H1 (cell line): ENCODE measurements around the gene TSHZ2. TPM values are rescaled to one million over a fixed set of nuclear protein-coding genes. Genes with fewer than 3 reads are reported as not detected.

Source experiments
- CTCF ChIA-PET: fragments of 300-600 bp; sonication (Branson Sonifier 250); formaldehyde crosslinking; loops from one replicate; lab custom pipeline; 2021; ENCODE audit not compliant: partially characterized antibody; lab: Charles Lee
- POLR2A ChIA-PET: fragments of 300-600 bp; sonication (Branson Sonifier 250); formaldehyde crosslinking; loops from one replicate; lab custom pipeline; 2021; ENCODE audit warnings: inconsistent platforms; ENCODE audit not compliant: partially characterized antibody; lab: Charles Lee
- DNase-seq, 2 experiments: peaks; one replicate each; pipeline versions ENCODE4 v3.0.0 to v3.0.0-alpha.2; 2010 to 2022; ENCODE audit warnings: low spot score in 2 of 2, low read depth in 1 of 2, mixed read lengths in 1 of 2
- FAIRE-seq: peaks from 2 replicates; lab custom pipeline; 2011; peaks lifted over from hg19 to GRCh38; lab: Jason Lieb, UNC
- H2AFZ ChIP-seq: 2 replicates; pipeline ENCODE4 v1.8.1; 2012; ENCODE audit warnings: low read length, inconsistent platforms
- H2AK5ac ChIP-seq: 2 replicates; pipeline ENCODE4 v1.6.1; 2013; ENCODE audit warnings: low read depth, low read length
- H2BK120ac ChIP-seq: replicated peaks from 2 replicates; pipeline ENCODE3; 2013; ENCODE audit warnings: low read depth, low read length, inconsistent platforms
- H2BK12ac ChIP-seq: 2 replicates; pipeline ENCODE4 v1.6.1; 2013; ENCODE audit warnings: low read depth, low read length
- H2BK15ac ChIP-seq: 2 replicates; pipeline ENCODE4 v1.6.1; 2013; ENCODE audit warnings: low read length
- H2BK20ac ChIP-seq: 2 replicates; pipeline ENCODE4 v1.6.1; 2013; ENCODE audit warnings: low read length
- H2BK5ac ChIP-seq: 2 replicates; pipeline ENCODE4 v1.6.1; 2013; ENCODE audit warnings: low read depth, low read length
- H3K14ac ChIP-seq: 2 replicates; pipeline ENCODE4 v1.6.1; 2013; ENCODE audit warnings: inconsistent platforms; ENCODE audit not compliant: insufficient read length
- H3K18ac ChIP-seq: 2 replicates; pipeline ENCODE4 v1.6.1; 2013; ENCODE audit warnings: low read length; ENCODE audit errors: extremely low read depth
- H3K23ac ChIP-seq: 2 replicates; pipeline ENCODE4 v1.6.1; 2013; ENCODE audit warnings: inconsistent platforms; ENCODE audit not compliant: insufficient read length
- H3K23me2 ChIP-seq: 2 replicates; pipeline ENCODE4 v1.6.1; 2013; ENCODE audit warnings: low read depth, low read length
- H3K27ac ChIP-seq: 2 replicates; pipeline ENCODE4 v1.6.1; 2011; ENCODE audit warnings: low read depth, low read length, inconsistent platforms
- H3K27me3 ChIP-seq, 4 experiments: replicated peaks in 1 of 4; 1 replicate in 1 of 4; 2 replicates in 3 of 4; pipeline versions ENCODE4 v1.6.1 to v1.8.1; 2011 to 2013; ENCODE audit warnings: low read length in 3 of 4, mild to moderate bottlenecking in 3 of 4, inconsistent platforms in 2 of 4, mixed read lengths in 2 of 4, moderate library complexity in 1 of 4; ENCODE audit not compliant: control insufficient read depth in 3 of 4, insufficient read depth in 3 of 4; ENCODE audit errors: extremely low read depth in 1 of 4
- H3K36me3 ChIP-seq, 4 experiments: 2 replicates each; pipeline versions ENCODE4 v1.6.1 to v1.8.1; 2011 to 2013; ENCODE audit warnings: mild to moderate bottlenecking in 4 of 4, low read length in 3 of 4, moderate library complexity in 2 of 4, control low read depth in 1 of 4, inconsistent platforms in 1 of 4; ENCODE audit not compliant: insufficient read depth in 4 of 4, control insufficient read depth in 2 of 4
- H3K4ac ChIP-seq: replicated peaks from 2 replicates; pipeline ENCODE3; 2013; ENCODE audit warnings: low read length, low read depth, mixed read lengths, inconsistent platforms; ENCODE audit not compliant: insufficient read length
- H3K4me1 ChIP-seq, 4 experiments: replicated peaks in 1 of 4; 1 replicate in 1 of 4; 2 replicates in 3 of 4; pipeline versions ENCODE4 v1.6.1 to v1.8.1; 2011 to 2013; ENCODE audit warnings: low read length in 3 of 4, inconsistent platforms in 2 of 4, mixed read lengths in 1 of 4; ENCODE audit not compliant: insufficient read depth in 4 of 4, control insufficient read depth in 3 of 4
- H3K4me2 ChIP-seq, 2 experiments: 2 replicates each; pipeline versions ENCODE4 v1.6.1 to v1.8.1; 2011 to 2013; ENCODE audit warnings: low read depth in 2 of 2, low read length in 2 of 2, control low read depth in 1 of 2, inconsistent platforms in 1 of 2, mild to moderate bottlenecking in 1 of 2; ENCODE audit not compliant: insufficient read depth in 1 of 2
- H3K4me3 ChIP-seq, 4 experiments: fragments of 200-600, 300-600 bp in 1 of 4; sonication (generic), shearing (Covaris generic), sonication (Bioruptor Twin) in 1 of 4; 2 replicates each; pipeline versions ENCODE4 v1.5.1 to v1.8.1; 2011 to 2016; ENCODE audit warnings: low read length in 4 of 4, low read depth in 3 of 4, control low read depth in 2 of 4, inconsistent platforms in 2 of 4, mild to moderate bottlenecking in 2 of 4, mixed read lengths in 1 of 4, moderate library complexity in 1 of 4; ENCODE audit not compliant: insufficient read depth in 2 of 4; ENCODE audit errors: extremely low read depth in 1 of 4
- H3K56ac ChIP-seq: replicated peaks from 2 replicates; pipeline ENCODE3; 2013; ENCODE audit warnings: low read depth, mild to moderate bottlenecking, mixed read lengths, low read length, inconsistent platforms; ENCODE audit not compliant: insufficient read length
- H3K79me1 ChIP-seq: 2 replicates; pipeline ENCODE4 v1.6.1; 2013; ENCODE audit warnings: low read depth, low read length, control low read depth
- H3K79me2 ChIP-seq, 2 experiments: 2 replicates each; pipeline versions ENCODE4 v1.6.1 to v1.8.1; 2012 to 2013; ENCODE audit warnings: low read length in 2 of 2, mild to moderate bottlenecking in 2 of 2, inconsistent platforms in 1 of 2; ENCODE audit not compliant: insufficient read depth in 2 of 2, control insufficient read depth in 1 of 2
- H3K9ac ChIP-seq, 4 experiments: replicated peaks in 1 of 4; 1 replicate in 1 of 4; 2 replicates in 3 of 4; pipeline versions ENCODE4 v1.6.1 to v1.8.1; 2011 to 2013; ENCODE audit warnings: low read depth in 3 of 4, low read length in 3 of 4, control low read depth in 2 of 4, mild to moderate bottlenecking in 2 of 4, moderate library complexity in 2 of 4, inconsistent platforms in 1 of 4; ENCODE audit errors: extremely low read depth in 1 of 4
- H3K9me3 ChIP-seq, 2 experiments: 2 replicates each; pipeline versions ENCODE4 v1.6.1 to v1.8.1; 2012 to 2013; ENCODE audit warnings: mild to moderate bottlenecking in 2 of 2, moderate library complexity in 2 of 2, control low read depth in 1 of 2, inconsistent platforms in 1 of 2, low read depth in 1 of 2, low read length in 1 of 2, mixed read lengths in 1 of 2; ENCODE audit not compliant: insufficient read depth in 2 of 2
- H4K20me1 ChIP-seq, 2 experiments: replicated peaks in 1 of 2; 2 replicates each; pipeline versions ENCODE3 to v1.8.1; 2011 to 2013; ENCODE audit warnings: inconsistent platforms in 2 of 2, low read length in 2 of 2, mild to moderate bottlenecking in 1 of 2; ENCODE audit not compliant: insufficient read depth in 2 of 2, control insufficient read depth in 1 of 2
- H4K5ac ChIP-seq: 2 replicates; pipeline ENCODE4 v1.6.1; 2013; ENCODE audit warnings: low read length, low read depth, mixed read lengths, inconsistent platforms; ENCODE audit not compliant: insufficient read length
- H4K8ac ChIP-seq: 2 replicates; pipeline ENCODE4 v1.8.0; 2013; ENCODE audit warnings: mild to moderate bottlenecking, moderate library complexity, low read length, inconsistent platforms; ENCODE audit not compliant: insufficient read depth; ENCODE audit errors: extremely low read depth
- H4K91ac ChIP-seq: replicated peaks from 2 replicates; pipeline ENCODE3; 2013; ENCODE audit warnings: low read length, mixed read lengths, inconsistent platforms; ENCODE audit not compliant: insufficient read length
- CHD1 ChIP-seq: IDR thresholded peaks from 2 replicates; pipeline ENCODE4 v1.6.1; 2012; ENCODE audit warnings: low read depth, low read length, improper control_type of control experiment
- CTCF ChIP-seq, 3 experiments: IDR thresholded peaks; 1 replicate in 2 of 3; 2 replicates in 1 of 3; pipeline versions ENCODE4 v1.5.1 to v1.6.1; 2011; ENCODE audit warnings: low read length in 3 of 3, mild to moderate bottlenecking in 3 of 3, inconsistent platforms in 2 of 3, low read depth in 1 of 3, moderate library complexity in 1 of 3; ENCODE audit not compliant: insufficient read depth in 1 of 3; ENCODE audit errors: control extremely low read depth in 1 of 3
- EP300 ChIP-seq, 2 experiments: IDR thresholded peaks; 1 replicate in 1 of 2; 2 replicates in 1 of 2; pipeline ENCODE4 v1.6.1; 2011 to 2012; ENCODE audit warnings: low read depth in 2 of 2, low read length in 2 of 2, mild to moderate bottlenecking in 2 of 2, borderline replicate concordance in 1 of 2, inconsistent platforms in 1 of 2, moderate library complexity in 1 of 2
- GABPA ChIP-seq: IDR thresholded peaks from 2 replicates; pipeline ENCODE4 v1.6.1; 2011; ENCODE audit warnings: mild to moderate bottlenecking, low read length, moderate library complexity, borderline replicate concordance; ENCODE audit not compliant: insufficient read depth
- NANOG ChIP-seq: IDR thresholded peaks from 2 replicates; pipeline ENCODE4 v1.6.1; 2011; ENCODE audit warnings: low read length, low read depth, mild to moderate bottlenecking, inconsistent platforms; ENCODE audit not compliant: insufficient read depth, poor library complexity, severe bottlenecking
- NRF1 ChIP-seq: IDR thresholded peaks from 2 replicates; pipeline ENCODE4 v1.6.1; 2011; ENCODE audit warnings: mild to moderate bottlenecking, low read depth, low read length, improper control_type of control experiment
- POLR2AphosphoS5 ChIP-seq: IDR thresholded peaks from 2 replicates; pipeline ENCODE4 v1.6.1; 2011; ENCODE audit warnings: low read depth, low read length
- POU5F1 ChIP-seq: IDR thresholded peaks from 2 replicates; pipeline ENCODE4 v1.6.1; 2011; ENCODE audit warnings: low read depth, mild to moderate bottlenecking, low read length, moderate library complexity
- USF2 ChIP-seq: IDR thresholded peaks from 2 replicates; pipeline ENCODE4 v1.6.1; 2011; ENCODE audit warnings: low read length, improper control_type of control experiment
- WGBS, 2 experiments: shearing (Covaris generic) in 1 of 2; methylation state at CpG; one replicate each; pipeline versions ENCODE4 v1.1.6 to v1.1.7; 2013 to 2015; ENCODE audit warnings: low lambda C conversion rate in 2 of 2, mixed read lengths in 2 of 2, inconsistent platforms in 1 of 2, low coverage in 1 of 2, missing lambda C conversion rate in 1 of 2; ENCODE audit not compliant: insufficient replicate concordance in 2 of 2, insufficient coverage in 1 of 2, insufficient read length in 1 of 2; ENCODE audit errors: extremely low coverage in 1 of 2, missing lambda C conversion rate in 1 of 2; 5-methylcytosine and 5-hydroxymethylcytosine counted together
- polyA plus RNA-seq, 7 experiments: library from polyadenylated mRNA; depleted of rRNA in 3 of 7; stranded (reverse) in 5 of 7; unstranded in 2 of 7; fragments of >200 nt in 5 of 7; fragments of 200-250 nt in 2 of 7; gene quantifications; 1 replicate in 5 of 7; 2 replicates in 1 of 7; 4 replicates in 1 of 7; pipeline versions ENCODE4 v1.2.1 to v1.2.3, GENCODE V29; 2011 to 2013; ENCODE audit warnings: missing spikeins in 2 of 7, mixed read lengths in 2 of 7
- total RNA-seq: library from RNA; stranded (reverse); fragmentation: NEBNext Ultra II Directional; extraction: Animal tissue kit (Norgen Biotek cat#: 25700); gene quantifications from 2 replicates; pipeline ENCODE4 v1.2.1, GENCODE V29; 2021

The TSHZ2 gene
- total and polyA plus RNA-seq, 2 of the 8 experiments (the other 6 are each of a cell fraction or from before 2014, with no cell fraction given) = 0.14 to 0.30 TPM

GRCh38 chr20:53087037-53087777 lies 115.0 kb downstream of the TSHZ2 start:
- H3K4ac ChIP-seq = no peak overlapping the region
- H2BK12ac ChIP-seq = no peak overlapping the region
- no peaks in the 10 kb centered on the region for H3K79me1 ChIP-seq
- no peaks in the 10 kb centered on the region for H3K79me2 ChIP-seq
- no peaks in the 10 kb centered on the region for H3K9me3 ChIP-seq
- no peak overlapping the region for H4K91ac ChIP-seq
- H4K20me1 ChIP-seq = no peaks in the 10 kb centered on the region
- no peak overlapping the region for H2AK5ac ChIP-seq
- H3K18ac ChIP-seq = no peak overlapping the region
- no peak overlapping the region for H3K4me2 ChIP-seq
- no peak overlapping the region for H3K23ac ChIP-seq
- no peaks in the 10 kb centered on the region for H3K23me2 ChIP-seq
- H3K14ac ChIP-seq = no peak overlapping the region
- H4K5ac ChIP-seq = no peak overlapping the region
- DNase-seq (no peak), FAIRE-seq (no peak)
- WGBS, 2 experiments = 83% methylated on average over 8 of the region's 8 CpGs; no CpG with 5 or more reads in 1 of the 2 experiments
- H2BK20ac ChIP-seq = no peak overlapping the region
- no peak overlapping the region for H2AFZ ChIP-seq
- CTCF ChIA-PET = interaction anchor here (0.5 kb wide), 1 partner anchor 48 kb away, joined by 3 read pairs; no protein-coding TSS in a partner anchor
- no peaks in the 10 kb centered on the region for H3K4me1 ChIP-seq
- POLR2A ChIA-PET = no interaction called here
- no peak overlapping the region for H4K8ac ChIP-seq
- H3K9ac ChIP-seq = no peak overlapping the region
- no peaks in the 10 kb centered on the region for H3K27me3 ChIP-seq
- no peaks in the 10 kb centered on the region for H3K36me3 ChIP-seq
- no peak overlapping the region for H2BK120ac ChIP-seq
- H3K56ac ChIP-seq = no peak overlapping the region
- H2BK15ac ChIP-seq = no peak overlapping the region
- H3K27ac ChIP-seq = no peak overlapping the region
- no peak overlapping the region for H2BK5ac ChIP-seq
- no peak overlapping the region for H3K4me3 ChIP-seq
- no peak for TF ChIP-seq GABPA
- TF ChIP-seq USF2 = no peak
- TF ChIP-seq POU5F1 = no peak
- TF ChIP-seq CTCF (IDR thresholded peaks at IDR 0.05; ENCODE audit: control extremely low read depth in 1 of 3, insufficient read depth in 1 of 3, low read depth in 1 of 3, low read length in 3 of 3) = no peak
- no peak for TF ChIP-seq NRF1
- no peak for TF ChIP-seq CHD1
- no peak for TF ChIP-seq POLR2AphosphoS5
- TF ChIP-seq EP300 (IDR thresholded peaks at IDR 0.05; ENCODE audit: borderline replicate concordance in 1 of 2, low read depth in 2 of 2, low read length in 2 of 2) = no peak
- no peak for TF ChIP-seq NANOG
